HG02588 (cell line): Measurements from ENCODE around the gene AIP.

Experiments
- ATAC-seq: cut with Tn5 transposase; IDR thresholded peaks from one replicate; pipeline ENCODE4 v1.9.1; 2021; ENCODE audit warnings: mild to moderate bottlenecking, moderate library complexity; ENCODE audit not compliant: unreplicated experiment

AIP gene

GRCh38 chr11:67482827-67483798, at the start of gene AIP:
Gene AIP (plus strand): TSS chr11:67483026. CDS start chr11:67483159, 133 bp downstream.
- ATAC-seq, result peak; percentile 62

DNA sequence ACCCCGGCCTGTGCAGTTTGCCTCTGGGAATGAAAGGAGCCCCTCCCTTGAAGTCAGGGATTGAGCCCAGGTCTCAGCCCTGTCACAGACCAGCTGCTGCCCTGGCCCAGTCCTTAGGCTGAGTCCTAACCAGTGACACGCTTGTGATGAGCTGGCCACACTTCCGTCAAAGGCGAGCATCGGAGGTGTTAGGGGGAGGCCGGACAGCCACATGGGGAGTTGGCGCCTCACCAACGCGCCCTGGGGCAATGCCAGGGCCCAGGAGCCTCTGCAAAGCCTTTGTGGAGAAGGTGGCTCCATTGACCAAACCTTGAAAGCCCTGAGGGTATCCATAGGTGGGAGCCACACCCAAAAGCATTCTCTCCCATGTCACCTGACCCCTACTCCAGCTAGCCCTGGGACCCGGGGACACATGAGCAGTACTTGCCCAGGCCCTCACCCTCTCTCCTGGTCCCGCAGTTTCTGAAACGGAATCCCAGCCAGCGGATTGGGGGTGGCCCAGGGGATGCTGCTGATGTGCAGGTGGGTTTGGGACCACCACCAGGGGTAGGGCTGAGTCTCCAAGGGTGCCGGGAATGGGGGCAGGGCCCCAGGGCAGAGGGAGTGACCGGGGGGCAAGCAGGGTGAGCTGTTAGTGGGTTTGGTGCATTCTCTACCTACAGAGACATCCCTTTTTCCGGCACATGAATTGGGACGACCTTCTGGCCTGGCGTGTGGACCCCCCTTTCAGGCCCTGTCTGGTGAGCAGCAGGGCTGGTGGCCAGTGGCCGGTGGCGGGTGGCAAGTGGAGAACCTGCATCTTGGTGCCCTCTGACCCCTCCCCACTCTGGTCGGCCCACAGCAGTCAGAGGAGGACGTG, 49.1 kb upstream of the AIP start:
- no peak for ATAC-seq

GRCh38 chr11:67434395-67434881, 48.4 kb upstream of the AIP start:
- ATAC-seq, result no peak

DNA sequence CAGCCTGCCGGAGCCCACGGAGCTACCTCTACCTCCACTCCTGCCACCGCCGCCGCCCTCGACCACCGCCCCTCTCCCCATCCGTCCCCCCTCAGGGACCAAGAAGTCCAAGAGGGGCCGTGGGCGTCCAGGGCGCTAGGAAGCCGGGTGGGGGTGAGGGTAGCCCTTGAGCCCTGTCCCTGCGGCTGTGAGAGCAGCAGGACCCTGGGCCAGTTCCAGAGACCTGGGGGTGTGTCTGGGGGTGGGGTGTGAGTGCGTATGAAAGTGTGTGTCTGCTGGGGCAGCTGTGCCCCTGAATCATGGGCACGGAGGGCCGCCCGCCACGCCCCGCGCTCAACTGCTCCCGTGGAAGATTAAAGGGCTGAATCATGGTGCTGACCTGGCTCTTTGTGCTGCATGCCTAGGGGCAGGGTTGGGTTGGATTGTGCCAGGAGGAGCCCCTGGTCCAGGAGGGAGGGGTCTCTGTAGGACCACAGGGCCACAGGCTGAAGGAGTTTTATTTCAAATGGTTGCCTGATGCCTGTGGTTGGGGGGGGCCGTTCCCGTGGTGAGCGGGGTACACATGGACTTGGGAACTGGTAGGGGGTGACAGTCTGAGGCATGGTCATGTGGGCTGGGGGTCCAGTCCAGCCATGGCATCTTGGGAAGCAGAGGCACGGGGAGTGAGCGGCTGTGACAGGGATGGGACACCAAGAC, 47.6 kb upstream of the AIP start:
- no peak for ATAC-seq

DNA sequence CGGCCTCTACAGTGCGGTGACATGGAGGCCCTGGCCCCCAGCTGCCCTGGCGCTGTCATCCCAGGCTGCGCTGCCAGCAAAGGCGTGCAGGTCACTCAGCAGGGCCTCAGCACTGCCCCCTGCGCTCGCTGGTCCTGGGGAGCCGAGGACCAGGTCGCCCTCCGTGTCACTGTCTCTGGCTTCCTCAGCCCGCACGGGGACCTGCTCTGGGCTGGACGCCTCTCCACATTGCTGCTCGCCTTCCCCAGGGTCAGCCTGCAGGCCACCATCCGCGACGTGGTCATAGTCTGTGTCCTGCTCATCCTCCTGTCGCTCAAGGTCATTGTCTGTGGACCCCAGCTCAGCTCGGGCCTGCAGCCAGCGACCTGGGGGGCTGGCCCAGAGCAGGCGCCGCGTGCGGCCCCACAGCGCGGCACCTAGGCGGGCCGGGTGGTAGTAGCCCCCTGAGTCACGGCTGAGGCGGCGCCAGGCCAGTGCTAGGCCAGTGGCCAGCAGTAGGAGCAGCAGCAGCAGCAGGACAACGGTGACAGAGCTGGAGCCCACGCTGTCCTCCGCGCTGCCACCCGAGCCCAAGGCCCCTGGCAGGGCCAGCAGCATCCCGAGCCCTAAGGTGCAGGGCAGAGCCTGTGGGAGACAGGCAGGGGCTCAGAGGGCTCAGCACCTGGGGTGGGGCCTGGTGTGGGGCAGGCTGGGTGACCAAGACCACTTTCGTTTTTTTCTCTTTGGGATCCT, 46.9 kb upstream of the AIP start:
- ATAC-seq, result no peak

DNA sequence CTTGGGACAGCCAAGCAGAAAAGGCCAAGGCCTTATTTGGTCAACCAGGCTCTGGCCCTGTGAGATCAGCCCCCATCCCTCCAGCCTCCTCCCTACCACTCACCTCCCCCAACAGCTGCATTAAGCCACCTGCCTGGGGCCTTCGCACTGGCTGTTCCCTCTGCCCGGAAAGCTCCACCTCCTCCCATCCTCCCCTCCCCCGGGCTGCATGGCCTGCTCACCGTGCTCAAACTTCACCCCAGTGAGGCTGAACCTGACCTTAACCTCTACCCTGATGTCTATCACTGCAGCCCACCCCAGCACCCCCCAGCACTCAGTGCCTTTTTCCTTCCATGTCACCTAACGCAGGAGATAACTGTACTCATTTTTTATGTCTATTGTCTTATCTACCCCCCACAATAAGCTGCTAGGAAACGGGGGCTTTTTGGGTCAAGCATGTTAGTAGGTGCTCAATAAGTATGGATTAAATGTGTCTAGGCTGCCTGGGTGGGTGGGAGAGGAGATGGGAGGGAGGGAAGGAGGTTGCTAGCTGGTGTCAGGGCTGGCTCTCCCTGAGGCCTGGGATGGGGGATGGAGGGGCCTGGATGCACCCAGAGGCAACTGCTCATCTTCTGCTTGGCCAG, 46.3 kb upstream of the AIP start:
- peak; percentile 38 for ATAC-seq

DNA sequence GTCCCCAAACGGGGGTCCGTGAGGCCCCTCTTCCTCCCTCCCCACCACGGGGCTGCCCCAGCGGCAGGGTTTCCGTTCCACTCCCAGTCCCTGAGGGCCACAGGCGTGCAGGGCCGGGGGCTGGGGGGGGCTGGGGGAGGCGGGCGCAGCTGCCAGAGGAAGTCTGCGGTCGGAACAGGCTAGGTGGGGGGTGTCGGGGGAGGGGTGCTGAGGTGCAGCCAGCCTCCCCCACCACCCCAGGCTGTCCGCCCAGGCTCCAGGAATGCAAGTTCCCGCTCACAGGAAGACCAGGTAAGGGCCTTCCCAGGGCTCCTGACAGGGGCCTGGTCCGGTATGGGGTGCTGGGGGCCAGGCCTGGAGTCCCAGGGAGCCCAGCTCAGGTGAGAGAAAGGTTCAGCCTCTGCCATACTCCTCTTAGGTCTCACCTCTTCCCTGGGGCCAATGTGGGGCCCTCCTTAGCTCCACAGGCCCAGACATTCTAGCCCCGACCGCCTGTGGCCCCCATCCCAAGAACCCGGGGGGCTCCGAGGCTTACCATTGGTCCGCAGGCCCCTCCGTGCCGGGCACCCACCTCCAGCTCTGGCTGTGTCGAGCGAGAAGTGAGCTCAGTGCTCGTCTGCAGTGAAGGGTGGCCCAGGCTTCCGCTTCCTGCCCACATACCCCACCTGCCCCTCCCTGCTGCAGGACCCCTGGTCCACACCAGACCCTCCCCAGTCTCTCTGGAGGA, 45.6 kb upstream of the AIP start, which contains the start of gene PTPRCAP:
TSS of gene PTPRCAP (minus strand) at position 601 of the 727 bp plus-strand sequence. CDS start at position 538, 63 bp downstream.
- ATAC-seq, result no peak

DNA sequence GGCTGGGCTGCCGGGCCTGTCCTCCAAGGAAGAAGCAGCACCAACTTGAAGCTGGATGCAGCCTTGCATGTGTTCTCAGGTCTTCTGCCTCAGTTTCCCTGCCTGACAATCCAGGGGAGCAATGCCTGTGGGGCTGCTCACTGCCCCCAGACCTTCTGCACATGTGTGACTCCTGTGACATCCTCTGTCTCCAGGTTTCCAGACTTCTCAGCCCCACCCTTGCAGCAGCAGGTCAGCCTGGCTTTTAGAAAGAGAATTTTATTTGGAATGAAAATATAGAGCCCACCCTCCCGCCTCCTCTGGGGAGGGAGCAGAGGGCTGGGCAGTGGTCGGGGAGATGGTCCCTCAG, 45.0 kb upstream of the AIP start:
- no peak for ATAC-seq

GRCh38 chr11:67438158-67438902, 44.5 kb upstream of the AIP start:
- no peak for ATAC-seq

DNA sequence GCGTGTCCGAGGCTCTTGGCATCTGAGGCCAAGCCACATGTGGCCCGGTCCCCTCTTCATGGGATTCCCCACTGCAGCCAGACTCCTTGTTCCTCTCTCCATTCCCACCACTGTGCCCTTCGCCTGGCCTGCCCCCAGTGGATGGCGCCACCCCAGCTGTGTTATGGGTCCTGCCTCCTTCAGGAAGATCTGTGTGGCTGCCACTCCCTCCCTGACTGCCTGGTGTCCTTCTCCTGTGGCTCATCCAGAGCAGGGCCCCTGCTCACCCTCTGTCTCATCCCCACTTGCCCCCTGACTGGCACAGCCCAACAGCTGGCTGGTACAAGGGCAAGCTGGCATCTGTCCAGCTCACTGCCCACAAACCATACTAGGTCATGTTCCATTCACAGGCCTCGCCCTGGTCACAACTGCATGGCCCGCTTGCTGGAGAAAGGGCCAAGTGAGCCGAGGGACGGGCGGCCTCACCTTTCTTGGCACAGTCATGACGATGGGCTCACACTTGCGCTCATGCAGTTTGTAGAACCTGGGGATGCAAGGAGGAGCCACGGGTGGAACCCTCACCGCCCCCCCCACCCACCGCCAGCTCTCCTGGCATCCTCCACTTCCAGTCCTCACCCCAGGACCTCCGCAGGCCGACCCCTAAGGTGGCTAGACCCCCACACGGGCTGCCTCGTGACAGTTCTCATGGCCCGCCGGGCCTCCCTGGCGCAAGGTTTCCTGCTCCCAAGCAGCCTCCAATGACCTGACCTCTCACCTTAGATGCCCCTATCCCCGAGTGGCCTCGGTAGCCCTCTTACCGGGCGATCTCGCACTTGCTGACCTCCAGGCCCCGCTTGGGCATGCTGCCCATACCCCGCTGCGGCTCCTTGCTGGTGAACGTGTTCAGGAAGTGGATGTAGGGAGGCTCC, 43.3 kb upstream of the AIP start:
- ATAC-seq, result no peak

DNA sequence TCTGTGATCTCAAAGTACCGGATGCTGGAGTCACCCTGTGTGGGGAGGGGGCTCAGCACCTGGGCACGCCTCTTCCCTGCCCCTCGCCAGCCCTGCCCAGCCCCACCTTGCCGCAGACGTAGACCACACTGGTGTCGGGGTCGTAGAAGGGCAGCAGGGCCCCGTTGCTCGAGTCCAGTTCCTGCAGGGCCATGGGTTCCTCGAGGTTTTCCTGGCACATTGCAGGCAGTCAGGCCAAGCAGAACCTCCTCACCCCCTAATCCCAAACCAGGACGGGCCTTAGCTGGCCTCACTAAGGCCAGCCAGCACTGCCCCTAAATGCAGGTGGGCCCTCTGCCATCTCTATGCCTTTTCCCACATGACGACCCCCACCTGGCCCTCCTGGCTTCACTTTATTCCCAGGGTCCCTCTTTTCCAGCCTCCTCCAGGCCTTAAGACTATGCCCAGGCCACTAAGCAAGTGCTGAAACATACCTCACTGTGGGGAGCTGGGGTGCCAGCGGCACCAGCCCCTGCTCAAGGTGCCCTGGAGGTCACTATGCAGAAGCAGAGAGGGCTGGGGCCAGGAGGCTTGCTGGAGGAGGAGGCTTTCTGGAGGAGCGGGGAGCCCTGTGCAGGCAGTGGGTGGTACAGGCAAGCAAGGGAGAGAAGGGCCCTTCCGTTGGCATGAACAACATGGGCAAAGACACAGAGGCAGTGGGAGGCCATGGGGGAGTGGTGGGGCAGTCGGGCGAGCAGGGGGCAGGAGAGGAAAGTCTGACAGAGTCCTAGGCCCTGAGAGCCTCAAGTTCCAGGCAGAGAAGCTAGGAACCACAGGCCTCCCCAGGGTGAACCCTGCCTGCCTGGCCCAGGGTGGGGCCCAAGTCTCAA, 42.4 kb upstream of the AIP start:
- ATAC-seq, result no peak

GRCh38 chr11:67441098-67441563, 41.7 kb upstream of the AIP start:
- no peak for ATAC-seq

GRCh38 chr11:67441731-67442351, 41.0 kb upstream of the AIP start:
- ATAC-seq, result no peak

DNA sequence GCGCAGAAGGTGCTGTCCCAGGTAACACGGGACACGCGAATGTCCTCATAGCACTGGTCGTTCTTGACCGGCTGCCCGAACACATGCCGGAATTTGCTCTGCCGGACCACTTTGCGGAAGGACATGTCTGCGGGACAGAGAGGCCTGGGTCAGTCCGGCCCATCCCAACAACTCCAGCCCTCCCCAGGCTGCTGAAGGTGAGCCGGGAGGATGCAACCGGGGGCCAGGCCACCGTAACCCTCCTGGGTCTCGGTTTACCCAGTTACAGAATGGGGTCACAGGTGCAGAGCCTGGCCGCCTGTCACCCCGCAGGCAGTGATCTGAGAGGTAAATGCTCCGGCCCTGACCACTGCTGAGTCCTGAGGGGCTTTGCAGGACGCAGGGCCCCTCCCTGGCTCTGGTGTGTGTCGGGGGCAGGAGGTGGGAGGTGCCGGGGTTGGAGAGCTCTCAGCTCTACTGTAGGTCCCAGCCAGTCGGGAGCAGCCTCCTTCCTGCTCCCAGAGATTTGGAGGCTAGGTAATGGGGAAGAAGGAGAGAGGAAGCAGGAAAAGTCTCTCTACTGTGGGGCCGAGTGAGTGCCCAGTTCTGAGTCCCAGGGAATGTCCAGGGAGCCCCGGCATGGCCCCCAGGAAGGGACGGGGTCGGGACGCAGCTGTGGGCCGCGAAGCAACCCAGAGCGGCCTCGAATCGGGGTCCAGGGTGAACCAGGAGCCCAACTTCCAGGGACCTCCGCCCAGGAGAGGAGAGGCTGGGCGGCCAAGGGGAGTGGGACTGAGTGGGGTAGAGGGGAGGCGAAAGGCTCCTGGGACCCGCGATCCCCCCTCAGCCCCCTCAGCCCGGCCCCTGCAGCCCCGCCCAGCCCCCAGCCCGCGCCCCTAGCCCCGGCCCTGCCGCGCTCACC, 40.1 kb upstream of the AIP start:
- no peak for ATAC-seq

DNA sequence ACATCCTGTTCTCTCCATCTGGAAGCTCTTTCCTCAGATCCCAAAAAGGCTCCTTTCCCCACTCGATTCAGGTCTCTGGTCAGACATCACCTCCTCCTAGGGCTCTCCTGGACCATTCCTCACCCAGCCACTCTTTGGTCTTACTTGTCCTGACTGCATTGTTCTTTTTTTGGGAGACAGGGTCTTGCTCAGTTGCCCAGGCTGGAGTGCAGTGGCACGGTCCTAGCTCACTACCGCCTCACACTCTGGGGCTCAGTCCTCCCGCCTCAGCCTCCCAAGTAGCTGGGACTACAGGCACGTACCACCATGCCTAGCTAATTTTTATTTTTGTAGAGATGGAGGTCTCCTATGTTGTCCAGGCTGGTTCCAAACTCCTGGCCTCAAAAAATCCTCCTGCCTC, 37.3 kb upstream of the AIP start:
- ATAC-seq, result no peak
